Caki2 (cell line): Measurements from ENCODE around the gene USF1. TPM values are rescaled to one million over a fixed set of nuclear protein-coding genes. Genes with fewer than 3 reads are reported as not detected.

Experiments used
- DNase-seq: peaks from one replicate; pipeline ENCODE4 v3.0.0-alpha.2; 2015; ENCODE audit warnings: low read depth
- in situ Hi-C: cut with HindIII; loops from 2 replicates; pipeline ENCODE4 v1.10.0; 2016; ENCODE audit warnings: low sequenced_read_pairs, low pct_unique_long_range_greater_than_20kb, mixed read lengths
- total RNA-seq: library from RNA; depleted of rRNA; stranded (reverse); fragments of >200 nt; shearing (Covaris generic); gene quantifications from 2 replicates; pipeline ENCODE4 v1.2.3, GENCODE V29; 2014; ENCODE audit warnings: low replicate concordance; rRNA removed

The USF1 gene
- total RNA-seq: 55.3 and 65.1 TPM in 2 replicates

GRCh38 chr1:161045736-161046604 lies at the start of gene USF1:
Gene USF1 (minus strand): TSS chr1:161045977. CDS start chr1:161043275, 2,702 bp downstream.
- in situ Hi-C loops: loop anchor here (10.0 kb wide), 1 partner anchor 49 kb away; the partner anchor contains the start of gene KLHDC9

GRCh38 chr1:161095230-161095629 lies 49.5 kb upstream of the USF1 start:
- no peak for DNase-seq
- in situ Hi-C loops: loop anchor here (10.0 kb wide), 1 partner anchor 50 kb away; the partner anchor contains the start of gene USF1

More at GRCh38 chr1:161045736-161046604, at the start of gene USF1:
- DNase-seq: peak; percentile 95

- in situ Hi-C loops: loop anchor here (10.0 kb wide), 1 partner anchor 50 kb away; the partner anchor contains the start of gene USF1
- no peak for DNase-seq
These were observed 48.7 kb upstream of the USF1 start for GRCh38 chr1:161094481-161094880.

- in situ Hi-C loops: loop anchor here (10.0 kb wide), 1 partner anchor 48 kb away; the partner anchor contains the start of gene USF1
- no peak for DNase-seq
These were observed 46.8 kb upstream of the USF1 start for GRCh38 chr1:161092621-161093028.

GRCh38 chr1:161091796-161092507 lies 46.2 kb upstream of the USF1 start:
- in situ Hi-C loops: loop anchor here (10.0 kb wide), 1 partner anchor 47 kb away; the partner anchor contains the start of gene USF1

DNA sequence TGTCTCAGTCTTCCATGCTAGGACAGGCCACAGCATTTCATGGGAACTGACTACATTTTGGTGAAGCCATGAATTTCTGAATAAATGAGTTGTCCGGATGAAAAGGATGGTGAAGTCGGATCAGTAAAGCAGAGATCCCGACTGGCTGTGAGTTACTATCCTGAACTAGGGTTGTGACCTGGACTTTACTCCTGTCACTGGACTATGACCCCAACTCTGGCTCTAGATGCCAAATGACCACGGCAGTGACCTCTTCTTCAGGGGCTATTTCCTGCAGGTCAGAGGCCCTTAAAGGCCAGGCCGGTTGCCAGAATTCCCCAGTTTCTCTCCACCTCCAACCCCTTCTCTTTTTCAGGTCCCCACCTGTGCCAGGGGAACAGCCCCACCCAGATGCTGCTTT lies 45.3 kb upstream of the USF1 start:
- DNase-seq: no peak
- in situ Hi-C loops: loop anchor here (10.0 kb wide), 1 partner anchor 46 kb away; the partner anchor contains the start of gene USF1

More at GRCh38 chr1:161091796-161092507, 46.2 kb upstream of the USF1 start:
- DNase-seq: no peak

DNA sequence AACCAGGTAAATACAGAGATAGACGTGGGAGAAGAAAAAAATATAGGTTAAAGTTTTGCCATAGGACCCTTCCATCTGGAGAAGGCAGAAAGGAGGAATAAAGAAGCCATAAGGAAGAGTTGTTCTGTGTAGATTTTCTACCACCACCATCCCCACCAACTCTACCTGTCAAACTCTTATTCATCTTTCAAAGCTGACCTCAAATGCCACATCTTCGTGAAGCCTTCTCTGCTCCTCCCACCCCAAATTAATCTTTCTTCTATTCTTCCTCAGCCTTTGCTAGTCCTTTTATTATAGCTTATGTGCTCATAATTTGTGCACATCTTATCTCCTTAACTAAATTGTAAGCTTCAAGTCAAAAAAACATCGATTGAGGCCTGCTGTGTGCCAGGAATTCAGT lies 44.8 kb upstream of the USF1 start:
- in situ Hi-C loops: loop anchor here (10.0 kb wide), 1 partner anchor 46 kb away; the partner anchor contains the start of gene USF1
- DNase-seq: no peak

DNA sequence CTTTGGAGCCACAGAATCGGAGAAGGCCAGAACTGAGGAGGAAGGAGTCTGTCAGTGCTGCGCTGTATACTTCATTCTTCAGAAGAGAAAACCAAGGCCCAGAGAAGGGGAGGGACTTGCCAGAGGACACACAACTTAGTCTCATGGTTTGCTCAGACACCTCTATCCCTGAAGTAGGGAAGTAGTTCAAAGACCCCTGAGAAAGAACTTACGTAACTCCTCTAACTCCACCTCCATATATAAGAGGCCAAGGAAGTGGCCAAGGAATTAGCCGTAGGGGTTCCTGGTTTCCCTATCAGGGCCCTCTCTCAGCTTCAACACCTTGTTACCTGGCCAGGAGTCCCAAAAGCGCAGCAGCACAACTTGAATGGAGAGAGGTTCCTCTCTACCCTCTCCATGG lies 44.2 kb upstream of the USF1 start:
- no peak for DNase-seq

GRCh38 chr1:161089251-161089924 lies 43.6 kb upstream of the USF1 start, which contains the start of gene NECTIN4:
Gene NECTIN4 (minus strand): TSS chr1:161089558. CDS start chr1:161089296, 262 bp downstream.
- DNase-seq: no peak
- in situ Hi-C loops: no loop called here

More for the DNA sequence above, 44.2 kb upstream of the USF1 start:
- in situ Hi-C loops: loop anchor here (10.0 kb wide), 1 partner anchor 45 kb away; the partner anchor contains the start of gene USF1

DNA sequence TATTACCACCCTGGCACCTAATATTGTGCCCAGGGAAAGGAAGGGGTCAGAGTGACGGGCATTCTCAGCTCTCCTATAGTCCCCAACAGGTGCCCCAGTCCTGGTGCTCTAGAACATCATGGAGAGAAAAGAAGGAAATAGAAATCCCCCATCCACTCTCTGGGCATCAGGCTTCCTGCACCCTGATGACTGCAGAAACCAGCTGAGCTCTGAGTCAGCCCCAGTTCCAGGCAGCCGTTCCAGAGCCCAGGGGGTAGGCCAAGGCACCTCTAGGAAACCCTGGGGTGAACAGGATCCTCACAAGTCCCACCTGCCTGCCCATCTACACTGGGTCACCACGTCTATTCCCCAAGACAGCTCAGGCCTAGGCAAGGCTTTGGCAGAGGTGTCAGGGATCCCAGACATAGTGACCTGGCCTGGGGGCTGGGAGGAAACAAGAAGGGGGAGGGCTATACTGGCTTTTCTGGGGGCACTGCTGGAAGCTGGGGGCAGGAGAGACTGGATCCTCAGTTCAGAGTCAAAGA lies 42.9 kb upstream of the USF1 start:
- in situ Hi-C loops: no loop called here
- DNase-seq: no peak

- DNase-seq: no peak
- in situ Hi-C loops: no loop called here
These were observed 40.7 kb upstream of the USF1 start for GRCh38 chr1:161086457-161086856.

GRCh38 chr1:161085165-161085564 lies 39.4 kb upstream of the USF1 start:
- no peak for DNase-seq
- in situ Hi-C loops: no loop called here

DNA sequence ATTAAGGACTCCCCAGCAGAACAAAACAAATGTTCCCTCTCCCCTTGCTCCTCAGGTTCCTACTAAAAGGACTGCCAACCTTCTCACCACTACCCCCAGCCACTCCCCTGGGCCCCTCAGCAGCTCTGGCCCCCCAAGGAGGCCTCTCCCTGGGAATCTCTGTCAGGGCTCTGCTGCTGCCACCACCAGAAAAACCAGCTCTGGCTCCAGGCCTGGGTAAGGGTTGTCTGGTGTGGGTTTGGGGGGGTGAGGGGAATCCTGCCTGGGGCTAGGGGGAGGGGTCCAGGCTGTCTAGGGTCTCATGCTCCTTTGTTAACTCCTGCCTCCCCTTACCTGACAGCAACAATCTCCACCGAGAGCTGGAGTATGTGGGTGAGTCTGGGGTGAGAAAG lies 38.8 kb upstream of the USF1 start:
- DNase-seq: no peak
- in situ Hi-C loops: no loop called here

- in situ Hi-C loops: no loop called here
These were observed 38.2 kb upstream of the USF1 start for GRCh38 chr1:161083748-161084596.

DNA sequence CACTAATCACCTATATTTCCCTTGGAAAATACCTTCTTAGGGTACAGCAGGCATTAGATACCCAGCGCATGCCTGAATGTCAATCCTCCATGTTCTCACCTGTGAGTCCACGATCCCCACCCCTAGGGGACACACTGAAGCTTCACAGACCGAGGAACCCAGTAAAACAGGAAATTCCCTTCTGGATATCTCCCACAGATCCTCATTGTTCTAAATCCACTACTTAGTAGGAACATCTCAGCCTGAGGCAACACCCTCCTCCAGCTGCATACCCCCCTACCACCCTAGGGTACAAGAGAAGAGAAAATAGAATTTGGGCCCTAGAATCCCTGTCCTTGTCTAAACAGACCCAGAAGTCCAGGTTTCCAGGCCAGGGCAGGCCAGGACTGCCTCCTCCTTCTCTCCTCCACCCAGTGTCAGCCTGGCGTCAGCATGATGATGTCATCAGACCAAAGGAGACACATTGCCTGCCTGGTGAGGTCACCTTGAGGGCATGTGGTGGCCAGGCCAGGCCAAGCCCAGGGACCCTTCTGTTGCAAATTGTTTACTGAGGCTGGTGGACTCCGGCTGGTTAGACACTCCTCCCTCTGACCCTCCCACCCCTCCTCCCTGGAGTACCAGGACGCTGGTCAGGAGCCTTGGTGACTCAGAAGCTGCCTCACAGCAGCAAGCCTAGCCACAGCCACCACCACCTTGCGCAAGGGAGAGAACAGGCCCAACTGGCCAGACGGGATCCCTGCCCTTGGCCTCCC lies 37.4 kb upstream of the USF1 start:
- peak; percentile 79 for DNase-seq
- in situ Hi-C loops: no loop called here

More at GRCh38 chr1:161083748-161084596, 38.2 kb upstream of the USF1 start:
- no peak for DNase-seq

GRCh38 chr1:161082483-161082882 lies 36.7 kb upstream of the USF1 start:
- in situ Hi-C loops: no loop called here

More at GRCh38 chr1:161082483-161082882, 36.7 kb upstream of the USF1 start:
- DNase-seq: no peak
